Fibroblast of skin of right quadriceps (primary cell): ENCODE measurements around the gene ELF3.
A peak's percentile ranks its signal among the peaks of the same experiment; 100 is the strongest.
"Not testable (repeated sequence)": the region's sequence is repeated elsewhere in the genome, so short reads cannot be mapped to it uniquely, and the experiment has no call there.

ENCODE experiments used
- DNase-seq: peaks from one replicate; pipeline ENCODE4 v3.0.0-alpha.2; 2013

The ELF3 gene

DNA sequence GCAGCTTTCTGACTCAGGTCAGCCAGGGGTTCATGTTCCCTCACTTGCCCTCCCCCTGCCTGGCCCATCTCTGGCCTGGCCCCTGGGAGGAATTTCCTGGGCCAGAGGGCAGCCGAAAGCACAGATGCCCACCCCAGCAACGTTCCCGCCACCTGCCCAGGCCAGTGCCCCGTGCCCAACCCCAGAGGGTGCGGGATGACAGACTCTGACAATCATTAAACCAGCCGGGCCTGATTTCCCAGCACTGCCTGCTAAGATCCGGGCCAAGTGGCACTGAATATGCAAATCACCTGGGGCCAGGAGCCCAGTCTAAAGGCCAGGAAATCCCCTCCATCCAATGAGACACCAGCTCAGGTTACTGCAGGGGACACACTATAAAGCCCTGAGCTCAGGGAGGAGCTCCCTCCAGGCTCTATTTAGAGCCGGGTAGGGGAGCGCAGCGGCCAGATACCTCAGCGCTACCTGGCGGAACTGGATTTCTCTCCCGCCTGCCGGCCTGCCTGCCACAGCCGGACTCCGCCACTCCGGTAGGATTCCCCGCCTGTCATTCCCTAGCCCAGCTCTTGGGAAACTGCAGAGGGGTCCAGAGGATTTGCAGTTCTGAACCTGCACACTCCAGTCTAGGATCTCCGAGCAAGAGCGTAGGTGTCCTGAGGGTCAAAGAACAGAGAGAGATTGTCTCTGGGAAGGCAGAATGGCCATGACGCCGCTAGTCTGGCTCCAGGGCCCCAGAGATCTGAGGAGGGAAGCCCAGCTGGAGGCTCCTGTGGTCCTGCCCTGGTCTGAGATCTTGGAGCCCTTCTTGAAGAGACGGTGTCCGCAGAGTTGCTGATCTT is at the start of gene ELF3:
TSS of gene ELF3 (plus strand) at position 408 of the 836 bp plus-strand sequence. CDS start 550 bp downstream, outside the sequence.
- no peak for DNase-seq

GRCh38 chr1:201962382-201962781 is 48.0 kb upstream of the ELF3 start:
- not testable (repeated sequence) for DNase-seq

DNA sequence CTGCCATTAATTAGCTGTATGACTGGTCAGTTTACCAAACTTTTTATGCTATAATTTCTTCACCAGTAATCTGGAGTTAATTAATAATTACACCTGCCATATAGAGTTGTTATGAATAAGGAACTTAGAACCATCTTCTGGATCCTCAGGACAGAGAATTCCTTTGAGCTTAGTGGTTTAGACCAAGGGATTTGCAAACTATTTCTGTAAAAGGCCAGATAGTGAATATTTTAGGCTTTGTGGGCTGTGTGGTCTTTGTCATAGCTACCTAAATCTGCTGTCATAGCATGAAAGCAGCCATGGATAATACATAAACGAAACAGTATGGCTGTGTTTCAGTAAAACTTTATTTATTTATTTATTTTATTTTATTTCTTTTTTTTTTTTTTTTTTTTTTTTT is 46.1 kb upstream of the ELF3 start:
- DNase-seq, result peak; percentile 75

DNA sequence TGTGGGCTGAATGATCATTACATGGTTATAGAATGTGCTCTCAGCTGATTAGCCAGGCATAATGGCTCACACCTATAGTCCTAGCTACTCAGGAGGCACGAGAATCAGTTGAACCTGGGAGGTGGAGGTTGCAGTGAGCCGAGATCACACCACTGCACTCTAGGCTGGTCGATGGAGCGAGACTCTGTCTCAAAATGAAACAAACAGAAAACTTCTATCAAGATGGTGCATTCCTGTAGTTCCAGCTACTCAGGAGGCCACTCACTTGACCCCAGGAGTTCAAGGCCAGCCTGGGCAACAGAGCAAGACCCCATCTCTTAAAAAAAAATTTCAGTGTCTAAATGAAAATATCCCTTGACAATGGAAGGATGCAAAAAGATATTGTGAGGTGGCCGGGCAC is 44.2 kb upstream of the ELF3 start:
- DNase-seq, result no peak

DNA sequence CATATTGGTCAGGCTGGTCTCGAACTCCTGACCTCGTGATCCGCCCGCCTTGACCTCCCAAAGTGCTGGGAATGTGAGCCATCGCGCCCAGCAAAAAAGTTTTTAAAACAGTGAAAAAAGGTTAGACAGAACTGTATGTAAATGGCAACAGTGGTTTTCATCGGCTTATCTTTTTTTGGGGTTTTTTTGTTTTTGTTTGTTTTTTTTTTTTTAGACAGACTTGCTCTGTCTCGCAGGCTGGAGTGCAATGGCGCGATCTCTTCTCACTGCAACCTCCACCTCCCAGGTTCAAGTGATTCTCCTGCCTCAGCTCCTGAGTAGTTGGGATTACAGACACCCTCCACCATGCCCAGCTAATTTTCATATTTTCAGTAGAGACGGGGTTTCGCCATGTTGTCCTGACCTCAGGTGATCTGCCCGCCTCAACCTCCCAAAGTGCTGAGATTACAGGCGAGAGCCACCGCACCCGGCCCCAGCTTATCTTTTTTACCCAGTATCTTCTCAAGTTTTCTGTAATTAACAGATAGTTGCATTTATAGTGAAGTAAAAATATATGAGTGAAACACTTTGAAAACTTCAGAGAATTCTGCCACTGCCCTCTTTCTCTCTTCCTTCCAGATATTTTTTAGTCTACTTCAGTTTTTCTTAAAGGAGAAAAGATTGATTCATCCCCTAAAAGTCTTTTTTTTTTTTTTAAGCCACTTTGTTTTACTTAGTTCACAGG is 42.0 kb upstream of the ELF3 start:
- DNase-seq, result no peak

DNA sequence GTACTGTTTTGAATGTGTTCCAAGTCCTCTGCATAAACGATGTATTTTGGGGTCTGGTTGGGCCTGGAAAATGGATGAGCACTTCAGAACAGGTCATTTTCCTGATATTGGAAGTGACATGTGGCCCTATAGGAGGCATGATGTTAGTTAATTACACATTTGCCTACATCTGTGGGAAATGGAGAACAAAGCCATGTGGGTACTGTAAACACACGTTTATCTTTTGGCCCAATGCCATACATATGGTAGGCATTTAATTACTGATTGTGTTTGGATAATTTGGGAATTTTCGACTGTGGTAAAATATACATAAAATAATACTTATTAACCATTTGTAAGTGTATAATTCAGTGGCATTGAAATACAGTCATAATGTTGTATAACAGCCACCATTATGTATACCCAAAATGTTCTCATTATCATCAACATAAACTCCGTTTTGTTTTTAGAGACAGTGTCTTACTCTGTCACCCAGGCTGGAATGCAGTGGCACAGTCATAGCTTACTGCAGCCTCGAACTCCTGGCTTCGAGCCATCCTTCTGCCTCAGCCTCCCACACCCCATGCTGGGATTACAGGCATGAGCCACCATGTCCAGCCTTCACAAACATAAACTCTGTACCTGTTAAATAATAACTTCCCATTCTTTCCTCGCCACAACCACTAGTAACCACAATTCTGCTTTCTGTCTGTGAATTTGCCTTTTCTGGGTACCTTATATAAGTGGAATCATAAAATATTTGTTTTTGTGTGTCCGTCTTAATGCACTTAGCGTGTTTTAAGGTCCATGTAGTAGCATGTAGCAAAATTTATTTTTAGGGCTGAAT is 39.8 kb upstream of the ELF3 start:
- DNase-seq, result peak; percentile 37

- DNase-seq, result no peak
Measured at GRCh38 chr1:201982082-201982622, 28.2 kb upstream of the ELF3 start.

- DNase-seq, result peak; percentile 60
Measured at GRCh38 chr1:201982623-201983379, 27.6 kb upstream of the ELF3 start, which contains the start of gene RNPEP. TSS of gene RNPEP (plus strand) at chr1:201982648. CDS start at chr1:201982667, 19 bp downstream.

DNA sequence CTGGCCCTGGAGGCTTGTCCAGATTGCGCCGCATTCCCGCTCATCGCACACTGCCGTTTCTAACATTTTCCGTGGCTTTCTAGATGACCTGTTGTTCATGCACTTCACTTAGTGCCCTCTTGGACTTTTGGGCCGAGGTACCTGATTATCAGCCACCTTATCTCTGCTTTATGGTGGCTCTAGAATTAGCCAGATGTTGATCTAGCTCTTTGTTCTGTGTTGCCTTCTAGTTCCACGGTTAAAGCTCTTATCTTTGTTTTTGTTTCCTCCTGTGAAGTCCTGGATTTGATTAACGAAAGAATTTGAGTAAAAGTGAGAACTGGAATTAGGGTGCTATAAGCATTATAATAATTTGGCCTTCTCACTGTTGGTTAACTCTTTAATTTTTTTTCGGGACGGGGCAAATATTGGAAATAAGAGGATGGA is 27.0 kb upstream of the ELF3 start:
- no peak for DNase-seq

DNA sequence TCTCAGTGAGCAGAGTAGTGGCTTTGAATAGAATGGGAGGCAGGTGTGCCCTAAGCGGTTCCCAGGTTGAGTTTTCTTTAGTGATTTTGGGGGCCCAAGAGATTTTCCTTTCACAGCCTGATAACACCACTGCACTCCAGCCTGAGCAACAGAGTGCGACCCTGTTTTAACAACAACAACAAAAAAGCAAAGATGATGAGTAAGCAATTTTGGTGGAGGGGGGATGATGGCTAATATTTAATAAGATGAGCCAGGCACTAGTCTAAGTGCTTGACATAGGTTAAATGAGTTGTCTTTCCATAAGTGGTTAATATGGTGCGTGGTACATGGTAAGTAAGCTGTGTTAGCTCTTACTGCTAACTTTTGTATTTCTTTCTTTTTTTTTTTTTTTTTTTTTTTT is 25.9 kb upstream of the ELF3 start:
- DNase-seq, result no peak

- DNase-seq, result no peak
Measured at GRCh38 chr1:201985355-201985754, 25.0 kb upstream of the ELF3 start.

DNA sequence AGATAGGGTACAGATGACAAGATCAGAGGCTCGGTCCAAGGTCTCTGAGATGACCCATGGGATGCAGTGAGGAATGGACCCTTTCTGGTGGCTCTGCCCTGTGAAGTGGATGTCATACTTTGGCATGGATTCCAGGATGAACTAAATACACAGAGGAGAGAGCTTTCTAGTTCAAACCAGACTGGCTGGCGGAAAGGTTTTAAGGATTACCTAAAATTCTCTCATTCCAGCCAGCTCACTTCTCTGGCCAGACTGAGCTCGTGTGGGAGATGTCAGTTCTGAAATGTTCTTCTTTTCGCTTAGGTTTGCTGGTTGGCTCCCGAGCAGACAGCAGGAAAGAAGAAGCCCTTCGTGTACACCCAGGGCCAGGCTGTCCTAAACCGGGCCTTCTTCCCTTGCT is 21.8 kb upstream of the ELF3 start:
- DNase-seq, result no peak

DNA sequence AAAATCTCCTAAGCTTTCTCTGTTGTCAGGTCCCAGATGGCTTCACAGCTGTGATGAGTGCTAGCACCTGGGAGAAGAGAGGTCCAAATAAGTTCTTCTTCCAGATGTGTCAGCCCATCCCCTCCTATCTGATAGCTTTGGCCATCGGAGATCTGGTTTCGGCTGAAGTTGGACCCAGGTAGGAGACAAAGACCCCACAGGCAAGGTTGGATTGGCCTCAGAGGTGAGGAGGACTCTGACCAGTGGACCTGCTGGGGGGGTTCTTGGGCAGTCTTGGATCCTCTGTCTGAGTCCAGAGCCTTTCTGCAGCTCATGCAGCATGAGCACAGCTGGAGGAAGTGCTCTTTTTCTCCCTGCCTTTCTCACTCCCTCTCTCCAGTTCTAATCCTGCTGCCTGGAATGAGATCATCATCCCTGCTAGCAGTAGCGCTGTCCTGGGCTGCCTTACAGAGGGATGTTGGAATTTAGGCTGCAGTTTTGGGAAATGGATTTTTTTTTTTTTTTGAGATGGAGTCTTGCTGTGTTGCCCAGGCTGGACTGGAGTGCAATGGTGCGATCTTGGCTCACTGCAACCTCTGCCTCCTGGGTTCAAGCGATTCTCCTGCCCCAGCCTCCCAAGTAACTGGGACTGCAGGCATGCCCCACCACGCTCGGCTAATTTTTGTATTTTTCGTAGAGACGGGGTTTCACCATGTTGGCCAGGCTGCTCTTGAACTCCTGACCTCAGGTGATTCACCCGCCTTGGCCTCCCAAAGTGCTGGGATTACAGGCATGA is 20.8 kb upstream of the ELF3 start:
- DNase-seq, result no peak

DNA sequence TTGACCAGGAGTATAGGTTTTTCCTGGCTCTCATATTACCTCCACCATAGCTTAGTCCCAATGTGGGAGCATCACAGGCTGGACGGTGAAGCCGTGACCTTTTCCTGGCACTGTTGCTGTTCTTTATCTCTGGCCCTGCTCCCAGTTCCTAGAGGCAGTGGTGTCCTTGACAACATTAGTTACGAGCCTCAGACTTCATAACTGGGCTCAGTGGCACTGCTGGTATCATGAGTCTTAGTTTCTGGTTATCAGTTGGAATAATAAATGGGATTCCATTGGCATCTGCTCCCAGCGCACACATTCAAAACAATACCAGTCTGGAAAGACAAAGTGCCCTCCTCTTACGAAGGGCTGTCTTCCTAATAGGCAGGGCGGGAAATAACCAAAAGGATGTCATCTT is 20.0 kb upstream of the ELF3 start:
- DNase-seq, result no peak

- peak; percentile 43 for DNase-seq
Measured at GRCh38 chr1:201999625-202000238, 10.7 kb upstream of the ELF3 start.

DNA sequence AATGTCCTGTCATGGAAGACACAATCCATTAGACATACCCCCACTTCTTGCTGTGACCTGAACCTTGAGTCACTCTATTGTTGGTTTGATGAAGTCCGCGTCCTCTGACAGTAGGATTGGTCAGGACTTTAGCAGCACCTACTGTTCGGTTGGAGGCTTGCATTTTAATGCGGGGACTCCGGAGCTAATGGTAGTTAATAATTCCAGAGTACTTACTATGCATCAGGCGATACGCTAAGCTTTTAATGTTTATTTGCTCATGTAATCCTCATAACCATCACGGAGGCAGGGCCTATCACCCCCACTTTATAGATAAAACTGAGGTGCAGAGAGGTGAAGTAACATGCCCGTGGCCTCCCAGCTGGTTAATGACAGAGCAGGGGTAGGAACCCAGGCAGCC is 7.9 kb upstream of the ELF3 start:
- no peak for DNase-seq

DNA sequence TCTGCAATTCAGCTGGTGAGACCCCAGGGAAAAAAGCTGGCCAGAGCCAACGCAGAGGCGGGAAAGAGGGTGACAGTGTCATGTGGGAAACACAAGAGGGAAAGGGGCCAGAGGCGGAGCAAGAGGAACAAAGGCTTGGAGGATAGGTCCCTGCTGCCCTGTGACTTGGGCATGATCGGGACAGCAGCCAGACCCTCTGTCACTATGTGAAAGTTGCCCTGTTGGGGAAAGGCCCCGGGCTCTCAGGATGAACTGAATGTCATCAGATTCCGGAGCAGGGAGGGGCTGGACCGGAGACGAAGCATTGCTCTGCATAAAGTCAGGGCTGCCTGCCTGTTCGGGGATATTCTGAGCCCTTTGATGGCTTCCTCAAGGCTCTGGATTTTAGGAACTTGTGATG is 5.7 kb upstream of the ELF3 start:
- DNase-seq, result no peak

- DNase-seq, result no peak
Measured at GRCh38 chr1:202005958-202006357, 4.4 kb upstream of the ELF3 start.

GRCh38 chr1:202007304-202007703 is 3.1 kb upstream of the ELF3 start:
- no peak for DNase-seq

DNA sequence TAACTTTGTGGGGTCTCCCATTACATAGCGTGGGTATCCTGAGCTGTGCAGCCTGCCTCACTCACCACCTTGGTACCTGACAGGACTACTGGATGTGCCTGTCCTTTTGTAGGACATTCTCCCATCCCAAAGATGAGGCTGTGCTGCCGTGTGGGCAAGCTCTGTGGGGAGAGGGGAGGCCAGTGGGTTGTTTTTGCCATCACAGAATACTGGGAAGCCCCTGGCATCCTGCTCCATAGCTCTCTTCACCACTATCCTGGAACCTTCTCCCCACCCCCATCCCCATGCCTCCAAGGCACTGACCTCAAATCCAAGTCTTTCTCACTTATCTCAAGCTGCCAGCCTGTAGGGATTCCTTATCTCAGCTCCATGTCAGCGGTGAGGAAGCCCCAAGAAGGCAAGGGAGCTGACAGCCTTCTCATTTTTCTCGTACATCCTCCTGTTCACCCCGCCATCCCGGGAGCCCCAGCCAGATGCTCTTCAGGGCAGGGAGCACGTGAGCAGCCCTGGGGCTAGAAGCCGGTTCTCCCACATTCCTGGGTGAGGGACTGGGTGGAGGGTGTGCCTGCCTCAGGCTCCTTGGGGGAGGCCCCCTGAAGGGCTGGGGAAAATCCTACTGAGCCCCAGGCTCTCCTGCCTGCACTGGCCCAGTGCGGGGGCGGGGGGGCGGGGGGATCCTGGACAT is 2.4 kb upstream of the ELF3 start:
- DNase-seq, result no peak
